ENCODE data around the gene PLEKHA7.

PLEKHA7 gene

GRCh38 chr11:16796311-16796710 lies 217.9 kb downstream of the PLEKHA7 start:
- no peak for DNase-seq (ENCODE audit: low read depth)
- TF ChIP-seq MYC (IDR thresholded peaks at IDR 0.05; ENCODE audit: low read depth, low read length): no peak
- no peak for TF ChIP-seq CTCF (IDR thresholded peaks at IDR 0.05; ENCODE audit: low read depth, low read length)
- TF ChIP-seq POLR2A (IDR thresholded peaks at IDR 0.05; ENCODE audit: extremely low read depth, insufficient read length): no peak
- TF ChIP-seq MAX (IDR thresholded peaks at IDR 0.05; ENCODE audit: low read depth, low read length): no peak
- H3K4me3 ChIP-seq (ENCODE audit: low read depth, low read length): no peak overlapping the region

DNA sequence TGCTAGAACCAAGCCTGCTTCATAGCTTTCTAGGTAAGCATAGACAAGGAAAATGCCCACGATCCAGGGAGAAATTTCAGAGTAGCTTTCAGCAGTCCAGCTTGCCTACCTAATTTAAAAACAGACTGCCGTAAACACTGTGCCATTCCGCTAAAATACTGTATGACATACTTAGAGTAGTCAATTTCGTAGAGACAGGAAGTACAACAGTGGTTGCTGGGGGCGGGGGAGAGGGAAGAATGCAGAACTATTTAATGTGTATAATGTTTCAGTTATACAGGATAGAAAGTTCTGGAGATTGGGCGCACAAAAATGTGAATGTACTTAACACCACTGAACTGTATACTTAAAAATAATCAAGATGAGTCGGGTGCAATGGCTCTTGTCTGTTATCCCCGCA lies 219.1 kb downstream of the PLEKHA7 start:
- no peak overlapping the region for H3K4me3 ChIP-seq (ENCODE audit: low read depth, low read length)
- no peak for TF ChIP-seq MAX (IDR thresholded peaks at IDR 0.05; ENCODE audit: low read depth, low read length)
- no peak for TF ChIP-seq MYC (IDR thresholded peaks at IDR 0.05; ENCODE audit: low read depth, low read length)
- no peak for TF ChIP-seq CTCF (IDR thresholded peaks at IDR 0.05; ENCODE audit: low read depth, low read length)
- TF ChIP-seq POLR2A (IDR thresholded peaks at IDR 0.05; ENCODE audit: extremely low read depth, insufficient read length): no peak
- peak; percentile 32 for DNase-seq (ENCODE audit: low read depth)

- DNase-seq (ENCODE audit: low read depth): no peak
- TF ChIP-seq CTCF (IDR thresholded peaks at IDR 0.05; ENCODE audit: low read depth, low read length): no peak
- TF ChIP-seq POLR2A (IDR thresholded peaks at IDR 0.05; ENCODE audit: extremely low read depth, insufficient read length): no peak
- no peak for TF ChIP-seq MYC (IDR thresholded peaks at IDR 0.05; ENCODE audit: low read depth, low read length)
- no peak for TF ChIP-seq MAX (IDR thresholded peaks at IDR 0.05; ENCODE audit: low read depth, low read length)
- no peak overlapping the region for H3K4me3 ChIP-seq (ENCODE audit: low read depth, low read length)
Measured at GRCh38 chr11:16794047-16794818, 220.0 kb downstream of the PLEKHA7 start.

- DNase-seq (ENCODE audit: low read depth): no peak
- TF ChIP-seq MYC (IDR thresholded peaks at IDR 0.05; ENCODE audit: low read depth, low read length) (no peak), POLR2A (IDR thresholded peaks at IDR 0.05; ENCODE audit: extremely low read depth, insufficient read length) (no peak), MAX (IDR thresholded peaks at IDR 0.05; ENCODE audit: low read depth, low read length) (no peak), CTCF (IDR thresholded peaks at IDR 0.05; ENCODE audit: low read depth, low read length) (no peak)
- H3K4me3 ChIP-seq (ENCODE audit: low read depth, low read length): no peak overlapping the region
Measured at GRCh38 chr11:16793511-16793910, 220.7 kb downstream of the PLEKHA7 start.

- TF ChIP-seq POLR2A (IDR thresholded peaks at IDR 0.05; ENCODE audit: extremely low read depth, insufficient read length) (no peak), MAX (IDR thresholded peaks at IDR 0.05; ENCODE audit: low read depth, low read length) (no peak), CTCF (IDR thresholded peaks at IDR 0.05; ENCODE audit: low read depth, low read length) (no peak), MYC (IDR thresholded peaks at IDR 0.05; ENCODE audit: low read depth, low read length) (no peak)
- H3K4me3 ChIP-seq (ENCODE audit: low read depth, low read length): no peak overlapping the region
- DNase-seq (ENCODE audit: low read depth): no peak
Measured at GRCh38 chr11:16793009-16793408, 221.2 kb downstream of the PLEKHA7 start.
